CD4-positive, alpha-beta T cell treated with Interleukin-17A for 1 hour (primary cell): ENCODE measurements around the gene CACNG4.

ENCODE experiments used
- DNase-seq: peaks from one replicate; pipeline ENCODE4 v3.0.0-alpha.2; 2020

The CACNG4 gene

DNA sequence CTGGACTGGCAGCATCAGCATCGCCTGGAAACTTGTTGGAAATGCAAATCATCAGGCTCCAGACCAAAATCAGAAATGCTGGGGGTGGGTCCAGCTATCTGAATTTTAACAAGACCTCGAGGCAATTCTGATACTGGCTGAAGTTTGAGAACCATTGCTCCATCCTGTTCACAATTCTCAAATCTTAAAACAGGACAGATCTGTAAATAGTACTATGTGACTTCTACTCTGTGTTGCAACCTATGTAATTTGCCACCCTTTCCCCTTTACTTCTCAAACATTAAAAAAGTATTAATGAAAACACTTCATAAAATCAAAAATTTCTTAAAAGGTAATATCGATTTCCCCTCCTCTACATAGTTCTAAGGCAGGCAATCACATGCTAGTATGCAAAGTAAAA is 108.4 kb downstream of the CACNG4 start:
- no peak for DNase-seq

DNA sequence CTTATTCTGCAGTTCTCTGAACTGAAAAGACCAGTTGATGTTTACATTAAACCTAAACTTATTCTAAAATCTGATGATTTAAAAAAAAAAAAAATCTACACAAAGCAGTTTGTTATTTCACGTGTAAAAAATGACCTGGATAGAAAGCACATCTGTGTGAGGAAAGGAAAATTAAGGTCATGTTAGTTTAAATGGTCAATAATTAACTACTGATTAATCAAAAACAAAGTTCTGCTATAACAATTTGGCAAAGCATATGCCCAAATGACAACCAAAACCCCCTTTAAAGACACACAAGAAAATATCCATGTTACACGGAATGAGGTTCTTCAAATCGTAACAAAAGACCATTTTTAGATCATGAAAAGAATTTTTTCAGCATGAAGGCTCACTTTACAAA is 110.3 kb downstream of the CACNG4 start:
- no peak for DNase-seq

DNA sequence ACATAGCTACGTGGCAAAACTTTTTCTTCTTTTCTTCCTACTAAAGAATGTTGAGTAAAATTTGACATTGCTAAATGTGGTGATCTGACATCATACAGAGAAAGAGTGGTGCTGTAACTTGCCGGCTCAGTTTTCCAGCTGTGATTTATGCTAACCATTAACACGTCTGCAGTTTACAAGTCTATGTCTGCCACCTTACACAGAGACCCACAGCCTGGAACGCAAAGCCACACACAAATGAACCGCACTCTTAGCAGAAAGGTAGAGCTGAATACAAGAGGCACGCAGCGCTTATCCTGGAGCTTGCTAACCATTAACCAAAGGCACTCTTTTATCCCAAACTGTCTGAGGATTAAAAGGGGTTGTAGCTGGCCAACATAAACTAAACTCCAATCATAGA is 111.8 kb downstream of the CACNG4 start:
- no peak for DNase-seq

DNA sequence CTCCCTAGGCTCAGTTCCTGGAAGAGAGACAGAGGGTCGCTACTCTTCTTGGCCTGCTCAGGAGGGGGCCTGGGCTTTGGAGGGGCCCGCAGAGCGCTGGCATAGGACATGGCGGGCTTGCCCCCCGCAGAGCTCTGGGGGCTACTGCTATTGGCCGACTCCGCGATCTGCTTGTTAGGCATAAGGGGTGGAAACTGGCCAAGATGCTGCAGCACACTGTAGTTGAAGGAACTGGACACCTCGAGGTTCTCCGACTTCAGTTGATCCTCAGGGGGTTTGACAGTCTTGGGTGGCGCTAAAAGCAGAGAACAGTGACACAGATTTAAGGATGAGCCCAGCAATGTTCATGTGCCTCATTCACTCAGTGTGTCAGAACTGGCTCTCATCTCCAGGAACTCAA is 113.8 kb downstream of the CACNG4 start:
- DNase-seq: no peak

DNA sequence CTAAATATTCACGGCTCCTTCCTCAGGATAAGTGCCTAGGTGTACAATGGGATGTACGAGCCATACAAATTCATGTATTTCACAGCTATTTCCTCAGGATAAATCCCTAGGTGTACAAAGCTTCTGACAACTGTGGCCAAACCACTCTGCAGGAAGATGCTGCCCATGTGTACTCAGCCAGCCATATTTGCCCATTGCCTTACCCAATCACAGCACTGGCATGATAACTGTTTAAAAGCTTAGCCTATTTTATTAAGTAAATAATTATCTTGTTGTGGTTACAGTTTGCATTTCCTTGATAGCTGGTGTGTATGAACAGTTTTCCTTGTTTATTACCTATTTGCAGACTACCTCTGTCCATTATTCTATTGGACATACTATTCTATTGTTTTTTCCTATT is 115.0 kb downstream of the CACNG4 start:
- no peak for DNase-seq

DNA sequence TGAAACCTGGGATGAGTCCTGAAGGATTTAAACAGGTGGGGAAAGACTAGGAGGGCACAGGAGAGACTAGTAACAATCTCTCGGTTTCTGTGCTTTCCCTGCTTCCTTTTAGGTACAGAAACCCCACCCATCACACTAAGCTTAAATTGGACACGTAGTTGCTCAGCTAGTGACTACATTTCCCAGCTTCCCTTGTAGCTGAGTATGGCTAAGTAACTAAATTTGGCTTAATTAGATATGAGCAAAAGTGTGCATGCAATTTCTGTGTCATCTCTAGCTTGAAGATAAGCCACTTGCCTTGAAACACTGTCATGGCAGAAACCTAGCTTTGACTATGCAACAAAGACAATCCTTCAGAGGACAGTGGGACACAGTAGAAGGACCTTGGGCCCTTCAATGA is 116.3 kb downstream of the CACNG4 start:
- no peak for DNase-seq

DNA sequence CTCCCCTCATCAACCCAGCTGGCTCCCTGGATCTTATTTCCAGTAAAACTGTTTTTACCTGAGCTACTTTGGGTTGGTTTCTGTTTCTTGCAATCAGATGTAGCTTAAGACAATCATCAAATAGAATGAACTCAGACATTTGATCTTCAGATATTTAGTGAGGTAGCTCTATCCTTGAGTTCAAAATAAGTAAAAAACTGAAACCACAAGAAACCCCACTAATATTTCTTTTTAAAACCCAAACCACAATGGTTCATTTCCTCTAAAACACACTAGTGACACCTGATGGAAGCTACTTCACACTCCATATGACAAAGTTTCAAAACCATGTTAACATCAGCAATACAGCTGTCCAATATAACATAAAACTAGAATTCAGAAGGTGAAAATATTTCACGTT is 117.6 kb downstream of the CACNG4 start:
- DNase-seq: peak; percentile 54
